Endothelial cell of hepatic sinusoid (primary cell): ENCODE results near the gene CLCN2.

Experiments
- in situ Hi-C: cut with HindIII; loops from 2 replicates; pipeline ENCODE4 v1.10.0; 2017; ENCODE audit warnings: low sequenced_read_pairs

Gene CLCN2

DNA sequence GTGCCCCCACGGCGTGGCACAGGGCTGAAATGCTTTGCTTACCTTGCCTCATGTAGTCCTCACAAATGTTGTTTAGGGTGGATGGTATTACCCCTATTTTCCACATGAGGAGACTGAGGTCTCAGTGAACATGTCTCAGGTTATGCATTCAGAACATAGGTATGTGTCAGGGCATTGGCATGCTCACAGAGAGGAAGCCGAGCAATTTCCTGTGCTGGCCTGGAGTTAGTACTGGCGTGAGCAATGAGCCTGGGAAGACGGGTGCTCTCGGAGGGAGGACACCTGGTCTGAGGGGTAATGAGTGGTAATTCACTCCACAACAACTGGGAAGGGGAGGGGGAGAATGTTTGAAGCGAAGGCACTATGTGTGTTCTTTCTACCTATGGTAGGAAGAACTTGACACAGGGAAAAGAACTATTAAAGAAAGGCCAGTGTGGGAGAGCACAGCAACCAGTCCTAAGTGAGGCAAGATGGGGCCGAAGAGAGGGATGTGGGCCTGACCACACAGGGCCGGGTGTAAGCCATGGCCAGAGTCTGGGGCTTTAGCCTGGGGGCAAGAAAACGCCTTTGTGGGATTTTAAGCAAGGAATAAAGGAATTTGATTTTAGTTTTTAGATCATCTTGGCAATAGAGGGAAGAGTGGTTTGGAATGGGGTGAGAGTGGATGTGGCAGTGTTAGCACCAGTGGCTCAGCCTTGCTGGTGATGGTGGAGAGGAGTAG lies 28.9 kb downstream of the CLCN2 start:
- in situ Hi-C loops: no loop called here

DNA sequence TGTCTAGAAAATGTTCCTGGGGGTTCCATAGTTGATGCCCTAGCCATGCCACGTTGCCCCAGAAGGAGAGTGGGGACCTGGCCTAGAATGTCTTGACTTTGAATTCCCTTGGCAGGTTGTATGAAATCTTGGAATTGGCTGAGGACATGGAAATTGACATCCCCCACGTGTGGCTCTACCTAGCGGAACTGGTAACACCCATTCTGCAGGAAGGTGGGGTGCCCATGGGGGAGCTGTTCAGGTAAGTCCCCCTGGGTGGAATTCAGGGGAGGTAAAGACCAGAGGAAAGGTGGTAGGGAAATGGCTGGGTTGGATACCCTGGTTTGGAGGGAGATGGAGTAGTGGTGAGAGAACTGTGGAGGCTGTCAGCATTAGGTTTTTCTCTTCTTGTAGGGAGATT lies 32.9 kb downstream of the CLCN2 start:
- in situ Hi-C loops: no loop called here

DNA sequence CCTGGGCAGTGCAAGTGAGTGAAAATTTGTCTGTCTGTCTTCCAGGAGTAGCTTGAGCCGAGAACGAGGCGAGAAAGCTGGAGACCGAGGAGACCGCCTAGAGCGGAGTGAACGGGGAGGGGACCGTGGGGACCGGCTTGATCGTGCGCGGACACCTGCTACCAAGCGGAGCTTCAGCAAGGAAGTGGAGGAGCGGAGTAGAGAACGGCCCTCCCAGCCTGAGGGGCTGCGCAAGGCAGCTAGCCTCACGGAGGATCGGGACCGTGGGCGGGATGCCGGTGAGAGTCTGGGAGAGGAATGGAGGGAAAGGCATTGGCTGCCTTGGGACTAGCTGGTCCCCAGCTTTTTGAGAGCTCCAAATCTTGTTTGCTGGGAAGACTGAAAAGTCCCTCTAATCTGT lies 34.2 kb downstream of the CLCN2 start:
- in situ Hi-C loops: no loop called here

DNA sequence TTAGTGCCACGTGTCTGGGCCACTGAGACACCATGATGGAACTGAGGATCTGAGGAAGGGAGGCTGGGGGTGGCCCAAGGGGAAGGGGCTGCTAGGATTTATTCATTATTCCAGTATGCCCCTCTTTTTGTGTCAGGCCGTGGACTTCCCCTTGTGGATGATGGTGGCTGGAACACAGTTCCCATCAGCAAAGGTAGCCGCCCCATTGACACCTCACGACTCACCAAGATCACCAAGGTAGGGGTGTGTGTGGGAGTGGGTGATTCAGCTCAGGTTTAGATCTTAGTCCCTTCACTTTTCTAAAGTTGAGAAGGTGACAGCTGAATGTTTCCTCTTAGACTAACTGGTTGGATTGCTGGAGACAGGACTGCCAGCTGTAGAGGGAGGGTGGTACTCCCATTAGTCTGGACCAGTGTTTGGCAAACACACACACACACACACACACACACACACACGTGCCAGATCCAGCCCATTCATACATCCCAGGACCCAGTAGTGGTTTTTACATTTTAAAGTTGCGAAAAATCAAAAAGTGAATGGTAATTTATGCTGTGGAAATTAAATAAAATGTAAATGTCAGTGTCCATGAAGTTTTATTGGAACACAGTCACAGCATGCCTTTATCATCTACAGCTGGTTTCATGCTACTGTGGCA lies 35.6 kb downstream of the CLCN2 start:
- in situ Hi-C loops: no loop called here

DNA sequence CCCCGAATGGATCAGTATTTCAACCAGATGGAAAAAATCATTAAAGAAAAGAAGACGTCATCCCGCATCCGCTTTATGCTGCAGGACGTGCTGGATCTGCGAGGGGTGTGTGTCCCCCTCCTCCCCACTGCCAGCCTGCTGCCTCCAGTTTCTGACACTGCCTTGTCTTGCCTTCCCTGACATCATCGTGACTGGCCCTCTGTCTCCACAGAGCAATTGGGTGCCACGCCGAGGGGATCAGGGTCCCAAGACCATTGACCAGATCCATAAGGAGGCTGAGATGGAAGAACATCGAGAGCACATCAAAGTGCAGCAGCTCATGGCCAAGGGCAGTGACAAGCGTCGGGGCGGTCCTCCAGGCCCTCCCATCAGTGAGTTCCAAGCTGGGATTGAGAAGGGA lies 36.1 kb downstream of the CLCN2 start:
- in situ Hi-C loops: no loop called here

DNA sequence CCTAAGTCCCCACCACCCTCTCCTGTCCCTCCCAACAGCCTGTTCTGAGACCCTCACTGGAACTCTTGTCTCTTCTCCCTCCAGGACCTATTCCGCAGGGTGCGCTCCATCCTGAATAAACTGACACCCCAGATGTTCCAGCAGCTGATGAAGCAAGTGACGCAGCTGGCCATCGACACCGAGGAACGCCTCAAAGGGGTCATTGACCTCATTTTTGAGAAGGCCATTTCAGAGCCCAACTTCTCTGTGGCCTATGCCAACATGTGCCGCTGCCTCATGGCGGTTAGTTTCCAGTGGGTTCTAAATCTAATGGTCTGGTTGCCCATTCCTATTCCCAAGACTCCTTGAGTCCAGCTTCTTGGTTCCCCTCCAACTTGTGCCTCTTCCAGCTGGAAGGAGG lies 37.7 kb downstream of the CLCN2 start:
- in situ Hi-C loops: no loop called here

DNA sequence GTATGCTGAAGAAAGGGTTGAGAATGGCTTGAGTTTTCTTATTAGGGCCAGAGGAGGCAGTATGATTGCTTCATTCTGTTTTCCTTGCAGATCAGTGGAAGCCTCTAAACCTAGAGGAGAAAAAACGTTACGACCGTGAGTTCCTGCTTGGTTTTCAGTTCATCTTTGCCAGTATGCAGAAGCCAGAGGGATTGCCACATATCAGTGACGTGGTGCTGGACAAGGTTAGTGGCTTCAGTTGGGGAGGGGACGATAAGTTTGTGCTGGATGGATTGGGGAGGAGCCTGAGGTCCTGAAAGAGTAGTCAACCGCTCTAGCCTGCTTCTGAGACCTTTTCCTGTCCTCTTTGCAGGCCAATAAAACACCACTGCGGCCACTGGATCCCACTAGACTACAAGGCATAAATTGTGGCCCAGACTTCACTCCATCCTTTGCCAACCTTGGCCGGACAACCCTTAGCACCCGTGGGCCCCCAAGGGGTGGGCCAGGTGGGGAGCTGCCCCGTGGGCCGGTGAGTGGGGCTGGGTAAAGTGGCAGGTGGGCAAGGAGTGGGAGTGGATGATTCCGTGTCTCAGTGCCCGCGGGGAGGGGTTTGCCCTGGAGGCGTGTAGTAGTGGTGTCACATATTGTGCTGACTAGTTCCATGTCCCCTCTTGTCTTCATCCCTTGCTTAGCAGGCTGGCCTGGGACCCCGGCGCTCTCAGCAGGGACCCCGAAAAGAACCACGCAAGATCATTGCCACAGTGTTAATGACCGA lies 38.5 kb downstream of the CLCN2 start:
- in situ Hi-C loops: no loop called here

DNA sequence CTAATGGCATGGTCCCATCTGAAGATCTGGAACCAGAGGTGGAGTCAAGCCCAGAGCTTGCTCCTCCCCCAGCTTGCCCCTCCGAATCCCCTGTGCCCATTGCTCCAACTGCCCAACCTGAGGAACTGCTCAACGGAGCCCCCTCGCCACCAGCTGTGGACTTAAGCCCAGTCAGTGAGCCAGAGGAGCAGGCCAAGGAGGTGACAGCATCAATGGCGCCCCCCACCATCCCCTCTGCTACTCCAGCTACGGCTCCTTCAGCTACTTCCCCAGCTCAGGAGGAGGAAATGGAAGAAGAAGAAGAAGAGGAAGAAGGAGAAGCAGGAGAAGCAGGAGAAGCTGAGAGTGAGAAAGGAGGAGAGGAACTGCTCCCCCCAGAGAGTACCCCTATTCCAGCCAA lies 39.7 kb downstream of the CLCN2 start:
- in situ Hi-C loops: no loop called here

DNA sequence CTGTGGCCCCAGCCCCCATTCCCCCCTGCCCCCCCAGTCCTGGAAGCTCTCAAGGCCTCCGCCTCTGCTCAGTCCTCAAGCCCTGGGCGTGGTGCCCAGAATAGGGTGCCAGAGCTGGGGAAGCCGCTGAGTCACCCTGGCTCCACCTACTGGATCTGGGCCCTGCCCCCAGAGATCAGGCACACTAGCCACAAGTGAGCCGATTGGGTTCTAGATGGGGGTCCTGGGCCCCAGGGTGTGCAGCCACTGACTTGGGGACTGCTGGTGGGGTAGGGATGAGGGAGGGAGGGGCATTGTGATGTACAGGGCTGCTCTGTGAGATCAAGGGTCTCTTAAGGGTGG lies 41.3 kb downstream of the CLCN2 start:
- in situ Hi-C loops: no loop called here

DNA sequence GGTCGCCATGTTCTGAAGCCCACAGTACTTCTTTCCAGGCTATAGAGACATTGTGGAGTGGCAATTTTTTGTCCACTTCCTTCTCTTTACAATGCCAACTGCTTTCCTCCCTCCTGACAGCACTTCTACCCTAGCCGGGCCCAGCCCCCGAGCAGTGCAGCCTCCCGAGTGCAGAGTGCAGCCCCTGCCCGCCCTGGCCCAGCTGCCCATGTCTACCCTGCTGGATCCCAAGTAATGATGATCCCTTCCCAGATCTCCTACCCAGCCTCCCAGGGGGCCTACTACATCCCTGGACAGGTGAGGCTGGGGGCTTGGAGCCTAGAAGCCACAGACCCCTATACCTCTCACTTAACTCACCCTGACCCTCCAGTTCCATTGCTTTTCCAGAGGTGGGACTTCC lies 44.2 kb downstream of the CLCN2 start:
- in situ Hi-C loops: loop anchor here (5.0 kb wide), 1 partner anchor 50 kb away; no protein-coding TSS in a partner anchor

DNA sequence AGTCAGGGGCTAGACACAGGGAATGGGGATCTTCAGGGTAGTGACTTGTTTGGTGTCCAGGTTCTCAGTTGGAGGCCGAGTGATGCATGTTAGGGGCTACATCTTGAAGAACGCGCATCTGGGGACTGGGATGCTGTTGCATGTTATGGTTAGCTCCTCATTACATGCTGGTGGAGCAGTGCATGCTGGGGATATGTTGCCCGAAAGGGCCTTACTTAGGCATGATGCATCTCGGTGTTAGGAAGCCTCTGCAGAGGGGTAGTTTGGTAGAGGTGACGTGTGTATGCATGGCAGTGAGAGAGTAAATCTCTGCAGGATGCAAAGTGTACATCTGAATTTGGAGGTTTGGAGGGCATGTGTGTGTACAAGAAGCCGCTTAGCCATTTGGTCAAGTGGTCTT lies 44.6 kb downstream of the CLCN2 start:
- in situ Hi-C loops: loop anchor here (5.0 kb wide), 1 partner anchor 49 kb away; no protein-coding TSS in a partner anchor

DNA sequence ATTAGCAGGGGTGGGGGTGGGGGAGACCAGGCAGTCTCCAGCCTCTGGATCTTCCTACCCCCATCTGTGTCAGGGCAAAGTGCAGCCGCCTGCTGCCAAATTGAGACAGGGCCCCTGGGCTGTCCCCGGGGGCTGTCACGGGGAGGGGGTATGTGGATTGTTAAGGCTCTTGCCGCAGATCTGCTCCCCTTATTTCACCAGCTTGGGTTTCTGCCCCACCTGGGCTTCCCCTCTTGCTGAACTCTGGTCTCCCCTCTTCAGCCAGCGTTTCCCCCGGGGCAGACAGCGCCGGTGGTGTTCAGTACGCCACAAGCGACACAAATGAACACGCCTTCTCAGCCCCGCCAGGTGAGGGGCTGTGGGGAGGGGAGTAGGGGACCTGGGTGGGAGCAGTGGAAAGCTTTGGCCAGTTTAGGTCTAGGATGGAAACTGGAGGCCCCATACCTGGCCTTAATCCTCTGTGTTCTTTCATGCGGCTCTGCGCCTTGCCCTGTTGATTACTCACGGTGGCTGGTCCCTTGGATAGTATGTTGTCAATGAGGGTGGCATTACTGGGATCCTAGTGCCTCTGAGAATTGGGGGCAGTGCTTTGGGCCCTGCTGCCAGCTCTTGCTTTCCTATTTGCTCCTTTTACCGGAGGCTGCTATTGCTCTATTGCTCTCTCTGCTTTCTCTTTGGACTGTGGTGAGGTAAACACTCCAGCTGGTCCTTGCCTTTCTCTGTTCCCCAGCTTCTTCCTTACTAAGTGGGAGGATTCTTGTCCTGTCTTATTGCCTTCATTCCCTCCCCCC lies 45.3 kb downstream of the CLCN2 start:
- in situ Hi-C loops: loop anchor here (5.0 kb wide), 1 partner anchor 49 kb away; no protein-coding TSS in a partner anchor

DNA sequence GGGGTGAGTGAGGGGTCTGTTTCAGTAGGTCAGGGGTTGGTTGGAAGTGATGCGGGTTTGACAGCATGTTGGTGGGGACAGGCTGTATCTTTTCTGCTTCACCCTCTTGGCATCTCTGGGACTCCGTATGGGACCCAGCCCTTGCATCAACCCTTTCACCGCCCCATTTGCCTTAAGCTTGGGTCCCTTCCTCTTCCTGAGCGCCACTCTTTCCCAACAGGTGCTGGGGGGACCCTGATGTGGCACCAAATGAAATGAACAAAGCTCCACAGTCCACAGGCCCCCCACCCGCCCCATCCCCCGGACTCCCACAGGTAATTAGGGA lies 45.9 kb downstream of the CLCN2 start:
- in situ Hi-C loops: loop anchor here (5.0 kb wide), 1 partner anchor 48 kb away; no protein-coding TSS in a partner anchor

DNA sequence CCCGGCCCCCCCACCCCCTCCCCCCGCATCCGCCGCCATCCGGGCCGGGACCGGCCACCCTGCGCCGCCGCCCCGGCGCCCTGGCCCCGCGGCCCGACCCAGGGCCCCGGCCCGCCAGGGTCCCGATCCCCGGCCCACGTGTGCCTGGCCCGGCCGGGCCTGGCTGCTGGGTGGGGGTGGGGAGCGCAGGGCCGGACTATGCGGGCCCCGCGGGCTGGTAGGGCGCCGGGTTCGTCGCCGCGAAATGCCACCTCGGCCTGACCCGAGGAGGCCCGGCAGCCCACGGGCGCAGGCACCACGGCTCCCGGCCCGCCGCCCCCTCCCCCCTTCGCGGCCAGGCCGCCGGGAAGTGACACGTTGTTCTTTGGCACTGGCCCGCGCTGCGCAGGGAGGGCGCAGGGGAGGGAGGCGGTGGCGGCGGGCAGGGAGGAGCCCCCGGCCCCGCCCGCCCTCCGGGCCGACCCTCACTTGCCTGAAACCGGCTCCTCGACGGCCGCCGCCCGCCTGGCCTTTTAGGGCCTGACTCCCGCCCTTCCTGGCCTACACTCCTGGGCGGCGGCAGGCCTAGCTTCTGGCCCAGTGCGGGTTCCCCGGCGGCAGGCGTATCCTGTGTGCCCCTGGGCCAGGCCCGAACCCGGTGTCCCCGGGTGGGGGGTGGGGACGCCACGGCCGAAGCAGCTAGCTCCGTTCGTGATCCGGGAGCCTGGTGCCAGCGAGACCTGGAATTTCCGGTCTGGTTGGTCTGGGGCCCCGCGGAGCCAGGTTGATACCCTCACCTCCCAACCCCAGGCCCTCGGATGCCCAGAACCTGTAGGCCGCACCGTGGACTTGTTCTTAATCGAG lies 46.5 kb downstream of the CLCN2 start:
- in situ Hi-C loops: loop anchor here (5.0 kb wide), 1 partner anchor 48 kb away; no protein-coding TSS in a partner anchor

DNA sequence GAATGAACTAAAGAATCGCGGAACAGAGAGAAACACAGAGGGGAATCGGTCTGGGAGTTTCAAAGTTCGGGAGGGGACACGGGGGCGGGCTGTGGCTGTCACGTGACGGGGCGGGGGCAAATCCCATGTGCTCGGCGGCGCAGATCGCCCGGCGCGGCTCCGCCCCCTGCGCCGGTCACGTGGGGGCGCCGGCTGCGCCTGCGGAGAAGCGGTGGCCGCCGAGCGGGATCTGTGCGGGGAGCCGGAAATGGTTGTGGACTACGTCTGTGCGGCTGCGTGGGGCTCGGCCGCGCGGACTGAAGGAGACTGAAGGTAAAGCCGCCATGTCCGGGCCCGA lies 47.1 kb downstream of the CLCN2 start, which contains the start of gene EIF4G1:
EIF4G1 (plus strand) TSS at position 244 of the 337 bp plus-strand sequence. CDS start 1,191 bp downstream, outside the sequence.
- in situ Hi-C loops: no loop called here

DNA sequence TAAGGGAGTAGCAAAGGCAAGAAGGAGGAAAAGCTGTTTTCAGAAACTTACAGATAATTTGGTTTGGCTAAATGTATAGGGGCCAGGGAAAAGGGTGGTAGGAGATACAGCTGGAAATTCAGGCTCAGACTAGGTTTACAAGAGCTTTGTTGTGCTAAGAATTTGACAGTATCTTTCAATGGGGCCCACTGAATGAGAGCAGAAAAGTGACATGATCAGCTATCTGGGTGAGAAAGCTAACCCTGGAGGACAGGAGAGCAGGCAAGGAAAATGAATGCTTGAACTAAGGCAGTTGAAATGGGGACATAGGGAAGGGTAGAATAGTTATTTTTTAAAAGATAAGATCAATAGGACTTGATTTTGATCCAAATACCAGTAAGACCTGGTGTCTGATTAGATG lies 49.8 kb downstream of the CLCN2 start:
- in situ Hi-C loops: no loop called here

DNA sequence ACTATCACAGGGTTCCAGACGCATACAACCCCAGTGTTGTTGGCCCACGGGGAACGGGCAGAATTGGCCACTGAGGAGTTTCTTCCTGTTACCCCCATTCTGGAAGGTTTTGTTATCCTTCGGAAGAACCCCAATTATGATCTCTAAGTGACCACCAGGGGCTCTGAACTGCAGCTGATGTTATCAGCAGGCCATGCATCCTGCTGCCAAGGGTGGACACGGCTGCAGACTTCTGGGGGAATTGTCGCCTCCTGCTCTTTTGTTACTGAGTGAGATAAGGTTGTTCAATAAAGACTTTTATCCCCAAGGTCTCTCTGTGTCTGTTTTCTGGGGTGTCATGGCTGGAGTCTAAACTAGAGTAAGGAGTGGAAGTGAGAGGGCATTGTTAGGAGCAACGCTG lies 52.7 kb downstream of the CLCN2 start:
- in situ Hi-C loops: no loop called here

DNA sequence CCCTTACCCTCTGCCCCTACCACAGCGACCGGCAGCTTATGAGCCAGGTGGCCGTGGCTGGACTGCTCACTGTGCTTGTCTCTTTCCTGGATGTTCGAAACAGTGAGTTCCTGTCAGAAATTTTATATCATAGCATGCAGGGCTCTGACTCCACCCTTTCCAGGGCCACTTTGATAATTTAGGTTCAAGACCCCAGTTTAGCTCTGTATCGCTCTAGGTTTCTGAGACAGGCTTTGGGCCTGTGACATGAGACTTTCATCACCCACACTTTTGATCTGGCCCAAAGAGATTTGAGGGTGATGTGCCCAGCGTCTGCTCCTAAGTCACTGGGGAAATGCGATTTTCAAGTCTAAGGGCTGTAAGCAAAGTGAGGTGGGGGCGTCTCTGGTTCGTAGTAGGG lies 53.5 kb downstream of the CLCN2 start:
- in situ Hi-C loops: no loop called here

DNA sequence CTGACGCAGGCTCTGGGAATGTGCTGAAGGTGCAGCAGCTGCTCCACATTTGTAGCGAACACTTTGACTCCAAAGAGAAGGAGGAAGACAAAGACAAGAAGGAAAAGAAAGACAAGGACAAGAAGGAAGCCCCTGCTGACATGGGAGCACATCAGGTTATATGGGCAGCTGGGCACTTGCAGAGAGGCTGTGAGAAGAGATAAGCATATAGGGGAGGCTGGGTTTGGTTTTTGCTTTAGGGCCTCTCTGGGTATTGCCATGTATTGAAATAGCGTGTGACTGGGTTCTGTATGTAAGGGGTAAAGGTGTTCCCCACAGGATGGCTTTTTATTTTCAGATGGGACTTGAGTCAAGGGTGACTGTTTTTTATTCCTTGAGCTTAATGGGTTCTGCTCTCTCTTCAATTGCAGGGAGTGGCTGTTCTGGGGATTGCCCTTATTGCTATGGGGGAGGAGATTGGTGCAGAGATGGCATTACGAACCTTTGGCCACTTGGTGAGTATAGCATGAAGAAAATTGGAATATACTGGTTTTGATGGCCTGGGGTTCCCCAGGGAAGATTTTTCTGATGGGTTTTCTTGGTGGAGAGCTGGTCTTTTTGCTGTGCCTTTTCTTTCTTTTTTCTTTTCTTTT lies 54.9 kb downstream of the CLCN2 start:
- in situ Hi-C loops: no loop called here

DNA sequence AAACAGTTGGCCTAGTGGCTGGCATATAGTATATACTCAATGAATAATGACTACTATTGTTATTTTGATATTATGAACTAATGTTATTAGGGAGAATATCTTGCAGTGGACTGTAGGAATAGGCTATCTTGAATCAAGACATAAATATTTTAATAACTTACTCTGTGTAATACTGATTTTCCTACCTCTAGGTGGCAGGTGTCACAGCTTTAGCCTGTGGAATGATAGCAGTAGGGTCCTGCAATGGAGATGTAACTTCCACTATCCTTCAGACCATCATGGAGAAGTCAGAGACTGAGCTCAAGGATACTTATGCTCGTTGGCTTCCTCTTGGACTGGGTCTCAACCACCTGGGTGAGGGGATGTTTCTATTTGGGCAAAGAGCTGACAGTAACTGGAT lies 55.8 kb downstream of the CLCN2 start:
- in situ Hi-C loops: no loop called here
